AG09319 (cell line): ENCODE results near the gene CEND1.
A peak's percentile ranks its signal among the peaks of the same experiment; 100 is the strongest.

ENCODE experiments used
- DNase-seq: peaks from one replicate; pipeline ENCODE4 v3.0.0-alpha.2; 2010; ENCODE audit warnings: low read depth; ENCODE audit errors: extremely low read depth
- CTCF ChIP-seq: IDR thresholded peaks from 2 replicates; pipeline ENCODE4 v1.5.1; 2011; ENCODE audit warnings: low read depth, mild to moderate bottlenecking, inconsistent platforms, low read length, moderate library complexity

Gene CEND1

DNA sequence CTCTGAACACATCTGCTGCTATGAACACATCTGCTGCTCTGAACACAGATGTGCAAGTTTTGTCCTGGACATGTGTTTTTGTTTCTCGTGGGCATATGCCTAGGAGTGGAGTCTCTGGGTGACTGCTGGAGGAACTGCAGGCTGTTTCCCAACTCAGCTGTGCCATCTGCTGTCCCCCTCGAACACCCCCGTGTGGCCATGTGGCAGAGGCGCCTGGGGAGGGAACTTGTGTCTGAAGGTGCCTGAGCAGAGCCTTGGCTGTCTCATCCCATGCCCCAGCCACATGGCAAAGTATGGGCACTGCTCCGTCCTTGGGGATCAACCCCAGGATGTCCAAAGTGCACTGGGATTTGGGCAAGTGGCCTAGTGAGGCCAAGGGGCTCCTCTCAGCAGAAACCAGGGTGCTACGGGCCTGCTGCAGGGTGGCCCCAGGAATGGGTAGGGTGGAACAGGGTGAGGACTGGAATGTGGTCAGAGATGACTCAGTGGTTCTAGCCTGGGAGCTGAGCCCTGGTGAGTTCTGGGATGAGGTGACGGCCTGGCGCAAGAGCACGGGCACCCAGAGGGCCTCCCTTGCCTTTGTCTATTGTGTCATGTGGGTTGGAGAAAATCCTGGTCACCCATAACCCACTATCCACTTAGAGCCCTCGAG lies 27.3 kb downstream of the CEND1 start:
- DNase-seq = no peak

DNA sequence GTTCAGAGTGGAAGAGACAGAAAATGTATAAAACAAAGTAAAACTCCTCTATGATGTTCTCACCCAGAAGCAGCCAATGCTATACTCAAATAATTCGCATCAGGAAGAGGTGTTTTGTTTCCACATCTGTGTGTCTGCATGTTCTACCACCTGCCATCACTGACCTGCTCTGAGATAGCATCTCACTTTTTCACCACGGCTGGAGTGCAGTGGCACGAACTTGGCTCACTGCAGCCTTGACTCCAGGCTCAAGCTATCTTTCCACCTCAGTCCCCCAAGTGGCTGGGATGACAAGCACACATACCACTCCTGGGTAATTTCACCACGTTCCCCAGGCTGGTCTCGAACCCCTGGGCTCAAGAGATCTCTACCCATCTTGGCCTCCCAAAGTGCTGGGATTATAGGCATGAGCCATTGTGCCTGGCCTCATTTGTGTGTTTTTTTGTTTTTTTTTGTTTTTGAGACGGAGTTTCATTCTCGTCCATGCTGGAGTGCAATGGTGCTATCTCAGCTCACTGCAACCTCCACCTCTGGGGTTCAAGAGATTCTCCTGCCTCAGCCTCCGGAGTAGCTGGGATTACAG lies 28.3 kb downstream of the CEND1 start:
- no peak for DNase-seq

More for the DNA sequence above, 27.3 kb downstream of the CEND1 start:
- peak; percentile 20 for TF ChIP-seq CTCF

GRCh38 chr11:760236-760635 lies 29.7 kb downstream of the CEND1 start:
- no peak for TF ChIP-seq CTCF
- no peak for DNase-seq

More for the DNA sequence above, 28.3 kb downstream of the CEND1 start:
- no peak for TF ChIP-seq CTCF

- DNase-seq = no peak
- no peak for TF ChIP-seq CTCF
Observed at GRCh38 chr11:749731-750130, 40.2 kb downstream of the CEND1 start.

- no peak for TF ChIP-seq CTCF
Observed at GRCh38 chr11:748007-748359, 41.9 kb downstream of the CEND1 start.

DNA sequence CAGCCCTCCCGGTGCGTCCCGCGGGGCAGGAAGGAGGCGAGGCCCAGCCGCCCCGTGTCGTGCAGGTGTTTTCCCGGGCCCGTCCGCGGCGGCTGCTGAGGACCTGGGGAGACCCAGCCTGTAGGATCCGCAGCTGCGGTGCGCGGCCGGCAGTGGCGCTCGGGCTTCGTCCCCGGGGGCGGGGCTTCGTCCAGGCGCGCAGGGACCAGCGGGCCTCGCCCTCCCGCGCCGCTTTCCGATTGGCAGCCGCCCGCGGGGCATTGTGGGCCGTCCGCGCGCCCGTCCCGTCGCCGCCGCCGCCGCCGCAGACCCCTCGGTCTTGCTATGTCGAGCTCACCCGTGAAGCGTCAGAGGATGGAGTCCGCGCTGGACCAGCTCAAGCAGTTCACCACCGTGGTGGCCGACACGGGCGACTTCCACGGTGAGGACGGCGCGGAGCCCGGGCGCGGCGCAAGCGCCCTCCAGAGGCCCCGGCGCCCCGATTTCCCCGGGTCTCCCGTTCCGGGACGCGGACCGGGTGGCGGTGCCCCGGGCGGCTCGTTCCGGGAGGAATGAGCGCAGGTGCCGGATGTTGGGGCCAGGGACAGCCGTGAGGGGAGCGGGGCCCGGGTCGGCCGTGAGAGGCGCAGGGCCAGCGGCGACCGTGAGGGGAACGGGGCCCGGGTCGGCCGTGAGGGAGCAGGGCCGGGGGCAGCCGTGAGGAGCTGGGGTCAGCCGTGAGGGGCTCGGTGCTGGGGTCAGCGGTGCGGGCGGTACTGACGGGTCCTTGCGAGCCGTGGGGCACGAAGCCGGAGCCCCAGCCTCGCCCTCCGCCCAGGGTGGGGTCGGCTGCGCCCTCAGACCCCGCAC lies 42.5 kb downstream of the CEND1 start, which contains the start of gene TALDO1:
Gene TALDO1, plus strand, starts transcription at position 307 of the 849 bp plus-strand sequence. Its CDS starts 18 bp downstream, at position 325.
- DNase-seq = peak; percentile 51
- no peak; the same call in none of the 2 replicates for TF ChIP-seq CTCF

More at GRCh38 chr11:748007-748359, 41.9 kb downstream of the CEND1 start:
- DNase-seq = no peak
